Stimulated activated CD4-positive, alpha-beta T cell treated with anti-CD3 and anti-CD28 coated beads, Interleukin-15, amount 100 ng/mL, for 24 hours (primary cell): ENCODE measurements around the gene ECEL1.

Source experiments
- DNase-seq: peaks from one replicate; pipeline ENCODE4 v3.0.0-alpha.2; 2020

ECEL1 gene

GRCh38 chr2:232522623-232523401 is 35.2 kb upstream of the ECEL1 start:
- DNase-seq: no peak

- peak; percentile 78 for DNase-seq
These were observed 34.5 kb upstream of the ECEL1 start for GRCh38 chr2:232521959-232522622.

GRCh38 chr2:232521098-232521497 is 33.5 kb upstream of the ECEL1 start:
- DNase-seq: no peak

- DNase-seq: no peak
These were observed 32.9 kb upstream of the ECEL1 start for GRCh38 chr2:232520489-232520888.

- DNase-seq: no peak
These were observed 32.2 kb upstream of the ECEL1 start, which contains the start of gene PRSS56 for GRCh38 chr2:232519581-232520438. Gene PRSS56, plus strand, starts transcription at chr2:232520388. Its CDS starts 211 bp downstream, at chr2:232520599.

- no peak for DNase-seq
These were observed 31.2 kb upstream of the ECEL1 start for GRCh38 chr2:232518844-232519243.

GRCh38 chr2:232516551-232516950 is 28.9 kb upstream of the ECEL1 start:
- DNase-seq: no peak

- DNase-seq: no peak
These were observed 28.0 kb upstream of the ECEL1 start for GRCh38 chr2:232515639-232516038.

GRCh38 chr2:232513353-232513752 is 25.7 kb upstream of the ECEL1 start:
- DNase-seq: no peak

- DNase-seq: no peak
These were observed 25.0 kb upstream of the ECEL1 start for GRCh38 chr2:232512602-232513001.

- DNase-seq: no peak
These were observed 23.8 kb upstream of the ECEL1 start for GRCh38 chr2:232511336-232511890.

- no peak for DNase-seq
These were observed 20.6 kb upstream of the ECEL1 start for GRCh38 chr2:232508251-232508650.

GRCh38 chr2:232506709-232507108 is 19.1 kb upstream of the ECEL1 start:
- DNase-seq: no peak

GRCh38 chr2:232505856-232506255 is 18.2 kb upstream of the ECEL1 start:
- DNase-seq: no peak

- no peak for DNase-seq
These were observed 16.8 kb upstream of the ECEL1 start for GRCh38 chr2:232504438-232504837.

- no peak for DNase-seq
These were observed 16.2 kb upstream of the ECEL1 start for GRCh38 chr2:232503809-232504323.

GRCh38 chr2:232502911-232503808 is 15.5 kb upstream of the ECEL1 start:
- peak; percentile 51 for DNase-seq

GRCh38 chr2:232502511-232502910 is 14.9 kb upstream of the ECEL1 start:
- DNase-seq: no peak

- DNase-seq: no peak
These were observed 14.3 kb upstream of the ECEL1 start for GRCh38 chr2:232501794-232502390.

- DNase-seq: no peak
These were observed 13.7 kb upstream of the ECEL1 start for GRCh38 chr2:232501331-232501771.

GRCh38 chr2:232498452-232498851 is 10.8 kb upstream of the ECEL1 start:
- DNase-seq: no peak
